ENCODE data around the gene ALDH9A1. TPM values are rescaled to one million over a fixed set of nuclear protein-coding genes. Genes with fewer than 3 reads are reported as not detected.
A peak's percentile ranks its signal among the peaks of the same experiment; 100 is the strongest.

The ALDH9A1 gene
- total and polyA plus RNA-seq, 10 of the 15 experiments (the other 5 are each of a cell fraction or from before 2014, with no cell fraction given): 25.7 to 106 (median 36.3) TPM

GRCh38 chr1:165697491-165697880, 876 bp downstream of the ALDH9A1 start:
- H3K36me3 ChIP-seq (ENCODE audit: control insufficient read depth in 2 of 2, insufficient read depth in 2 of 2, low read length in 1 of 2): peaks cover 0 to 3% of the 10 kb centered on the region in 2 experiments; a peak in 1 of 4 replicates
- H4K20me1 ChIP-seq (ENCODE audit: control insufficient read depth, insufficient read depth): no peaks in the 10 kb centered on the region
- peaks cover 29% of the 10 kb centered on the region for H3K79me2 ChIP-seq (ENCODE audit: control insufficient read depth, insufficient read depth, low read length)
- DNase-seq (ENCODE audit: low read depth, low spot score) (no peak), ATAC-seq (no peak), FAIRE-seq (no peak)
- POLR2A ChIA-PET: interaction anchor here (0.5 to 2.7 kb wide), 7 partner anchors 11 to 162 kb away, joined by 3 to 13 read pairs (median 4); partner anchors contain the start of gene MGST3
- no peaks in the 10 kb centered on the region for H3K27me3 ChIP-seq (replicated peaks in 1 of 2; ENCODE audit: control insufficient read depth in 2 of 2, insufficient read depth in 2 of 2, low read length in 1 of 2)
- in situ Hi-C loops (cut with MboI): no loop called here
- peak overlapping the region; percentile 73 for H3K4me3 ChIP-seq
- no peaks in the 10 kb centered on the region; the same call in 1 of the 2 replicates for H3K4me1 ChIP-seq (ENCODE audit: control insufficient read depth, insufficient read depth, low read length)
- TF ChIP-seq ZNF217 (IDR thresholded peaks at IDR 0.05): 0 out of 2 replicates have a peak, but pooled peaks have one; percentile 43
- no peak for TF ChIP-seq SUPT20H (IDR thresholded peaks at IDR 0.05; ENCODE audit: borderline replicate concordance, control insufficient read depth, low read depth, low read length)
- no peak for TF ChIP-seq CREM (IDR thresholded peaks at IDR 0.05; ENCODE audit: low read depth)
- no peak for TF ChIP-seq BRCA1 (IDR thresholded peaks at IDR 0.05; ENCODE audit: low read depth, low read length)
- WGBS (ENCODE audit: insufficient coverage, insufficient replicate concordance, low lambda C conversion rate, missing lambda C conversion rate): 7% methylated on average over 8 of the region's 8 CpGs
- peak overlapping the region; percentile 79 for H3K4me2 ChIP-seq (ENCODE audit: control insufficient read depth, insufficient read depth)
- no TSS peak for BruUV-seq (replicated peaks)
- SMC1A ChIA-PET (ENCODE audit: uncharacterized antibody, unreplicated experiment): interaction anchor here (0.9 to 3.9 kb wide), 15 partner anchors 11 to 218 kb away, joined by 3 to 39 read pairs (median 4); partner anchors contain the start of gene TMCO1
- RAD21 ChIA-PET (ENCODE audit: unreplicated experiment): interaction anchor here (0.7 to 2.8 kb wide), 14 partner anchors 11 to 304 kb away, joined by 3 to 24 read pairs (median 4); partner anchors contain the start of genes MGST3 and TMCO1
- peak overlapping the region; percentile 100; the same call in 1 of the 2 replicates for H2AFZ ChIP-seq (ENCODE audit: control insufficient read depth, low read depth, low read length)
- H3K9ac ChIP-seq (ENCODE audit: control insufficient read depth, insufficient read depth, low read length): peak overlapping the region; percentile 87
- peaks cover 2% of the 10 kb centered on the region; the same call in 1 of the 3 replicates for H3K9me3 ChIP-seq (replicated peaks; ENCODE audit: control insufficient read depth, insufficient read depth, low read length)
- intact Hi-C loops (cut with micrococcal nuclease; ENCODE audit: unreplicated experiment): loop anchor here (2.0 to 5.0 kb wide), 2 partner anchors 65 to 97 kb away; partner anchors contain the start of gene MGST3
- CTCF ChIA-PET: interaction anchor here (0.6 to 3.5 kb wide), 26 partner anchors 9 to 227 kb away, joined by 3 to 50 read pairs (median 5); partner anchors contain the start of genes MGST3 and TMCO1
- H3K27ac ChIP-seq (ENCODE audit: control insufficient read depth, insufficient read depth): peak overlapping the region; percentile 93

- no peak overlapping the region for H2AFZ ChIP-seq (ENCODE audit: control insufficient read depth, low read depth, low read length)
- POLR2A ChIA-PET: interaction anchor here (0.5 to 2.7 kb wide), 3 partner anchors 10 to 98 kb away, joined by 4 to 13 read pairs (median 4); no protein-coding TSS in a partner anchor
- peak overlapping the region; percentile 79 for H3K4me2 ChIP-seq (ENCODE audit: control insufficient read depth, insufficient read depth)
- no peak for FAIRE-seq
- CTCF ChIA-PET: interaction anchor here (1.3 to 3.5 kb wide), 14 partner anchors 10 to 226 kb away, joined by 3 to 50 read pairs (median 6); partner anchors contain the start of gene MGST3
- peaks cover 29% of the 10 kb centered on the region for H3K79me2 ChIP-seq (ENCODE audit: control insufficient read depth, insufficient read depth, low read length)
- H4K20me1 ChIP-seq (ENCODE audit: control insufficient read depth, insufficient read depth): no peaks in the 10 kb centered on the region
- intact Hi-C loops (cut with micrococcal nuclease; ENCODE audit: unreplicated experiment): loop anchor here (2.0 to 5.0 kb wide), 2 partner anchors 64 to 96 kb away; partner anchors contain the start of gene MGST3
- in situ Hi-C loops (cut with MboI): no loop called here
- BruUV-seq (replicated peaks): no TSS peak
- SMC1A ChIA-PET (ENCODE audit: uncharacterized antibody, unreplicated experiment): interaction anchor here (0.9 to 3.9 kb wide), 11 partner anchors 10 to 208 kb away, joined by 3 to 39 read pairs (median 4); partner anchors contain the start of gene TMCO1
- peak overlapping the region; percentile 20; the same call in 1 of the 2 replicates for H3K9ac ChIP-seq (ENCODE audit: control insufficient read depth, insufficient read depth, low read length)
- H3K27me3 ChIP-seq (replicated peaks in 1 of 2; ENCODE audit: control insufficient read depth in 2 of 2, insufficient read depth in 2 of 2, low read length in 1 of 2): no peaks in the 10 kb centered on the region
- ATAC-seq: no peak
- TF ChIP-seq IKZF2 (IDR thresholded peaks at IDR 0.05) (peak in 1 of 2 experiments; percentile 42; a peak in 1 of 4 replicates), IRF5 (IDR thresholded peaks at IDR 0.05; ENCODE audit: borderline replicate concordance) (no peak), SMAD5 (IDR thresholded peaks at IDR 0.05; ENCODE audit: low read depth) (no peak)
- H3K4me1 ChIP-seq (ENCODE audit: control insufficient read depth, insufficient read depth, low read length): no peaks in the 10 kb centered on the region; the same call in 1 of the 2 replicates
- H3K4me3 ChIP-seq: peak overlapping the region; percentile 73
- 64% methylated on average over 2 of the region's 2 CpGs for WGBS (ENCODE audit: insufficient coverage, insufficient replicate concordance, low lambda C conversion rate, missing lambda C conversion rate)
- H3K27ac ChIP-seq (ENCODE audit: control insufficient read depth, insufficient read depth): no peak overlapping the region; the same call in 1 of the 2 replicates
- H3K9me3 ChIP-seq (replicated peaks; ENCODE audit: control insufficient read depth, insufficient read depth, low read length): peaks cover 2% of the 10 kb centered on the region; the same call in 1 of the 3 replicates
- RAD21 ChIA-PET (ENCODE audit: unreplicated experiment): interaction anchor here (0.6 to 2.8 kb wide), 5 partner anchors 11 to 303 kb away, joined by 3 to 24 read pairs (median 4); no protein-coding TSS in a partner anchor
- H3K36me3 ChIP-seq (ENCODE audit: control insufficient read depth in 2 of 2, insufficient read depth in 2 of 2, low read length in 1 of 2): peaks cover 0 to 3% of the 10 kb centered on the region in 2 experiments; a peak in 1 of 4 replicates
- DNase-seq (ENCODE audit: low read depth, low spot score): no peak
Measured at GRCh38 chr1:165696625-165697100, 1.7 kb downstream of the ALDH9A1 start.

Data from GM12878 (cell line).